Ishikawa (cell line): ENCODE data around the gene ARL4C.

Experiments used
- CEBPB ChIP-seq: IDR thresholded peaks from 2 replicates; pipeline ENCODE4 v1.6.1; 2012
- EP300 ChIP-seq: IDR thresholded peaks from 2 replicates; pipeline ENCODE4 v1.6.1; 2012; ENCODE audit warnings: borderline replicate concordance
- FOXM1 ChIP-seq: IDR thresholded peaks from 2 replicates; pipeline ENCODE4 v1.6.1; 2012; ENCODE audit warnings: low read depth, borderline replicate concordance
- TAF1 ChIP-seq: IDR thresholded peaks from 2 replicates; pipeline ENCODE4 v1.6.1; 2012; ENCODE audit warnings: low read depth, mild to moderate bottlenecking
- TCF12 ChIP-seq: IDR thresholded peaks from 2 replicates; pipeline ENCODE4 v1.6.1; 2012; ENCODE audit warnings: low read depth
- YY1 ChIP-seq: IDR thresholded peaks from 2 replicates; pipeline ENCODE4 v1.6.1; 2012; ENCODE audit warnings: low read depth
- TF ChIP-seq, protein P1 (sequence below): IDR thresholded peaks from 2 replicates; pipeline ENCODE4 v1.6.1; 2012

DNA sequence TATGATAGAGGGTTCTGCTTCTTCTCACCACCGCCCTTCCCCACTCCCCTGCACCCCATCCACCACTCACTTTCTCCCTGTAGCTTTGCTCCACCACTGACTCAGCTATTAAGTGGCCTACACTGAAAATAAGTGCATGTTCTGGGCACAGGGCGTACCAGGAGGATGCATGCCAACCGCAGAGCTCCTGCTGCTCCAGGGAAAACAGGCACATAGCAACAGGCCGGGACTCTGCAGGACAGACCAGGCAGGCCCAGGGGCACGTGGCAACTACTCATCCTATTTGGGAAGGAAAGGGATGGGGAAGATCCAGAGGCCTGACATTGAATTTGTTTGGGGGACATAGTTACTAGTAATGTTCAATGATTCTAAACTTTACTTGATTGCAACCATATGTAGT, 28.4 kb downstream of the ARL4C start:
- TF ChIP-seq TAF1 (no peak), YY1 (no peak), FOXM1 (no peak), CEBPB (no peak), TCF12 (no peak), EP300 (no peak)
- TF ChIP-seq, protein P1, sequence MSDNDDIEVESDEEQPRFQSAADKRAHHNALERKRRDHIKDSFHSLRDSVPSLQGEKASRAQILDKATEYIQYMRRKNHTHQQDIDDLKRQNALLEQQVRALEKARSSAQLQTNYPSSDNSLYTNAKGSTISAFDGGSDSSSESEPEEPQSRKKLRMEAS = no peak
